H9 (cell line): ENCODE results near the gene CA11. TPM values are rescaled to one million over a fixed set of nuclear protein-coding genes. Genes with fewer than 3 reads are reported as not detected.

ENCODE experiments used
- DNase-seq: peaks from one replicate; pipeline ENCODE4 v3.0.0-alpha.2; 2017
- H2AFZ ChIP-seq: one replicate; pipeline ENCODE4 v1.6.1; 2013; ENCODE audit warnings: mild to moderate bottlenecking, low read length, control low read depth, moderate library complexity
- H2AK5ac ChIP-seq: 2 replicates; pipeline ENCODE4 v1.6.1; 2013; ENCODE audit warnings: low read length, control low read depth, mixed read lengths; ENCODE audit not compliant: insufficient read length
- H2BK120ac ChIP-seq: one replicate; pipeline ENCODE4 v1.6.1; 2013; ENCODE audit warnings: low read depth, mild to moderate bottlenecking, low read length, control low read depth, inconsistent platforms; ENCODE audit not compliant: poor library complexity, severe bottlenecking
- H2BK12ac ChIP-seq: 2 replicates; pipeline ENCODE4 v1.6.1; 2013; ENCODE audit warnings: low read length, control low read depth, mixed read lengths, low read depth; ENCODE audit not compliant: insufficient read length
- H2BK15ac ChIP-seq: 2 replicates; pipeline ENCODE4 v1.6.1; 2013; ENCODE audit warnings: low read depth, low read length, control low read depth
- H2BK20ac ChIP-seq: one replicate; pipeline ENCODE4 v1.6.1; 2013; ENCODE audit warnings: low read depth, mild to moderate bottlenecking, low read length, control low read depth, inconsistent platforms; ENCODE audit not compliant: poor library complexity, severe bottlenecking
- H2BK5ac ChIP-seq: 2 replicates; pipeline ENCODE4 v1.6.1; 2013; ENCODE audit warnings: low read length, control low read depth, mixed read lengths; ENCODE audit not compliant: insufficient read length
- H3K14ac ChIP-seq: 2 replicates; pipeline ENCODE4 v1.6.1; 2013; ENCODE audit warnings: low read length, control low read depth; ENCODE audit not compliant: insufficient read depth
- H3K18ac ChIP-seq: 2 replicates; pipeline ENCODE4 v1.6.1; 2013; ENCODE audit warnings: low read depth, mild to moderate bottlenecking, mixed read lengths, low read length, control low read depth; ENCODE audit not compliant: insufficient read length
- H3K23ac ChIP-seq: 2 replicates; pipeline ENCODE4 v1.6.1; 2013; ENCODE audit warnings: low read length, control low read depth, mixed read lengths, low read depth; ENCODE audit not compliant: insufficient read length
- H3K23me2 ChIP-seq: 2 replicates; pipeline ENCODE4 v1.6.1; 2013; ENCODE audit warnings: low read depth, mild to moderate bottlenecking, mixed read lengths, low read length, control low read depth; ENCODE audit not compliant: insufficient read length, poor library complexity, severe bottlenecking
- H3K27ac ChIP-seq: 2 replicates; pipeline ENCODE4 v1.5.1; 2013; ENCODE audit warnings: low read length, control low read depth, mixed read lengths, low read depth; ENCODE audit not compliant: insufficient read length
- H3K27me3 ChIP-seq: 2 replicates; pipeline ENCODE4 v1.6.1; 2013; ENCODE audit warnings: low read length, control low read depth, inconsistent platforms; ENCODE audit not compliant: insufficient read depth
- H3K4ac ChIP-seq: 2 replicates; pipeline ENCODE4 v1.6.1; 2013; ENCODE audit warnings: low read depth, mild to moderate bottlenecking, control low read depth, inconsistent platforms, low read length, moderate library complexity
- H3K4me1 ChIP-seq: 2 replicates; pipeline ENCODE4 v1.6.1; 2013; ENCODE audit warnings: low read length, control low read depth, inconsistent platforms; ENCODE audit not compliant: insufficient read depth
- H3K4me2 ChIP-seq: 2 replicates; pipeline ENCODE4 v1.6.1; 2013; ENCODE audit warnings: low read length, control low read depth, mixed read lengths; ENCODE audit not compliant: insufficient read length, insufficient read depth
- H3K56ac ChIP-seq: 2 replicates; pipeline ENCODE4 v1.6.1; 2013; ENCODE audit warnings: low read depth, mild to moderate bottlenecking, mixed read lengths, low read length, control low read depth; ENCODE audit not compliant: insufficient read length
- H3K79me1 ChIP-seq: 2 replicates; pipeline ENCODE4 v1.6.1; 2013; ENCODE audit warnings: low read depth, mild to moderate bottlenecking, moderate library complexity, low read length, control low read depth, inconsistent platforms; ENCODE audit not compliant: insufficient read depth, poor library complexity, severe bottlenecking
- H3K79me2 ChIP-seq: 2 replicates; pipeline ENCODE4 v1.6.1; 2013; ENCODE audit warnings: low read length, control low read depth, inconsistent platforms; ENCODE audit not compliant: insufficient read depth
- H3K9ac ChIP-seq: 2 replicates; pipeline ENCODE4 v1.6.1; 2013; ENCODE audit warnings: low read length, control low read depth, mixed read lengths; ENCODE audit not compliant: insufficient read length; ENCODE audit errors: extremely low read depth
- H3K9me3 ChIP-seq: one replicate; pipeline ENCODE4 v1.6.1; 2013; ENCODE audit warnings: low read depth, low read length, inconsistent platforms; ENCODE audit not compliant: control insufficient read depth
- H3T11ph ChIP-seq: one replicate; pipeline ENCODE4 v1.6.1; 2013; ENCODE audit warnings: mild to moderate bottlenecking, low read length, control low read depth, inconsistent platforms
- H4K20me1 ChIP-seq: one replicate; pipeline ENCODE4 v1.6.1; 2013; ENCODE audit not compliant: control insufficient read depth, insufficient read length, insufficient read depth
- H4K5ac ChIP-seq: 2 replicates; pipeline ENCODE4 v1.6.1; 2013; ENCODE audit warnings: low read depth, mild to moderate bottlenecking, mixed read lengths, low read length, control low read depth; ENCODE audit not compliant: insufficient read length
- H4K8ac ChIP-seq: replicated peaks from 2 replicates; pipeline ENCODE4 v1.6.1; 2013; ENCODE audit warnings: low read length, control low read depth, mixed read lengths, low read depth; ENCODE audit not compliant: insufficient read length
- H4K91ac ChIP-seq: 2 replicates; pipeline ENCODE4 v1.6.1; 2013; ENCODE audit warnings: low read depth, mild to moderate bottlenecking, moderate library complexity, mixed read lengths, low read length, control low read depth; ENCODE audit not compliant: insufficient read length
- H3K27ac Mint-ChIP-seq, 3 experiments: 2 replicates in 2 of 3; 3 replicates in 1 of 3; pipeline ENCODE4 v1.8.0; 2020 to 2021; ENCODE audit warnings: mixed read lengths in 3 of 3, mild to moderate bottlenecking in 1 of 3, moderate library complexity in 1 of 3
- H3K27me3 Mint-ChIP-seq: 2 replicates; pipeline ENCODE4 v1.8.0; 2021; ENCODE audit warnings: low read depth, mild to moderate bottlenecking, moderate library complexity, mixed read lengths
- H3K36me3 Mint-ChIP-seq, 3 experiments: 2 replicates in 2 of 3; 3 replicates in 1 of 3; pipeline ENCODE4 v1.8.0; 2020 to 2021; ENCODE audit warnings: low read depth in 3 of 3, mixed read lengths in 3 of 3; ENCODE audit not compliant: insufficient read depth in 1 of 3
- H3K4me1 Mint-ChIP-seq, 2 experiments: 2 replicates each; pipeline ENCODE4 v1.8.0; 2020; ENCODE audit warnings: mixed read lengths in 2 of 2
- H3K4me3 Mint-ChIP-seq, 2 experiments: 2 replicates in 1 of 2; 3 replicates in 1 of 2; pipeline ENCODE4 v1.8.0; 2020 to 2021; ENCODE audit warnings: mild to moderate bottlenecking in 2 of 2, mixed read lengths in 2 of 2, moderate library complexity in 1 of 2
- H3K9me3 Mint-ChIP-seq, 2 experiments: 2 replicates in 1 of 2; 3 replicates in 1 of 2; pipeline ENCODE4 v1.8.0; 2020; ENCODE audit warnings: mild to moderate bottlenecking in 2 of 2, mixed read lengths in 2 of 2, moderate library complexity in 1 of 2
- WGBS: extraction: QIAGEN DNeasy Blood & Tissue Kit; methylation state at CpG from one replicate; pipeline ENCODE4 v1.1.7; 2013; ENCODE audit warnings: missing lambda C conversion rate, low lambda C conversion rate, mixed read lengths; ENCODE audit not compliant: insufficient read length; ENCODE audit errors: extremely low coverage; 5-methylcytosine and 5-hydroxymethylcytosine counted together
- total RNA-seq: library from RNA; stranded (reverse); gene quantifications from 2 replicates; pipeline ENCODE4 v1.2.1, GENCODE V29; 2021
- TF ChIP-seq, protein P1 (sequence below): fragments of 200-600 bp; sonication (generic); conservative IDR thresholded peaks from 3 replicates; pipeline ENCODE4 v1.8.0; 2021; ENCODE audit warnings: antibody characterized with exemption, mild to moderate bottlenecking

Gene CA11
- total RNA-seq, 1 experiment from 2014 or later, result 107 TPM

DNA sequence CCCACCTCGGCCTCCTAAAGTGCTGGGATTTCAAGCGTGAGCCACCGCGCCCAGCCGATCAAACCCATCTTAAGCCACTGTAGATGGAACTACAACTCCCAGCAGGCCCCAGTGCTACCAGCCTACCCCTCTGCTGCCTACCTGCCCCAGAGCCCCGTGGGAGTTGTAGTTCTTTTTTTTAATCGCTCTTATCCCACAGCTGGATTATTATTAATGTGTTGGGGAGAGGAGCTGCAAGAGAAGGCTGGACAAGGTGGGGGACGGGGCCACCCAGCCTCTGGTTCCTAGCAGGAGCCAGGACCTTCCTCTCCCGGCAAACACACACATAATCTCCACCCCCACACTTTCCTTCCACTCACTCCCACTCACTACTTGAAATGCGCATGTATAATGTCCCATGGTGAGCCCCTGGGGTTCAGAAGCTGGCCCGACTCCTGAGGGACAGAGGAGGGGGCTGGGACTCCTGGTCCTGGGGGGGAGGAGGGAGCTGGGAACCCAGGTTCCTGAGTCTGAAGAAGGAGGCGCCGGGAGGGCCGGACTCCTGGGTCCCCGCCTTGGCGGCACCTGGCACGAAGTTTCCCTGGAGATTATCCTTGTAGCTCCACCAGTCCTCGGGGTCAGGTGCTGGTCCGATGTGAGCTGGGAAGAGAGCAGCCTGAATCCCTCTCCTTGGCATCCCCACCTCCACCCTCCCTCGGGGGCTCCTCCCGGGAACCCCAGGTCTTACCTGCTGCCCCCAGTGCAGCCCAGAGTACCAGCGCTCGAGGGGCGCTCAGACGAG is 958 bp downstream of the CA11 start:
- Histone ChIP-seq H4K8ac (no peak overlapping the region), H3K27ac (no peak overlapping the region), H2BK120ac (no peak overlapping the region), H3K4me2 (peak overlapping the region; percentile 69), H2AK5ac (no peak overlapping the region), H3K9ac (no peak overlapping the region), H3K14ac (no peak overlapping the region), H3T11ph (no peak overlapping the region), H3K27me3 (no peaks in the 10 kb centered on the region), H3K79me1 (no peaks in the 10 kb centered on the region), H3K23ac (no peak overlapping the region), H3K56ac (no peak overlapping the region), H4K20me1 (no peaks in the 10 kb centered on the region), H2BK12ac (no peak overlapping the region), H3K18ac (no peak overlapping the region), H3K79me2 (no peaks in the 10 kb centered on the region), H2BK5ac (no peak overlapping the region), H2BK20ac (no peak overlapping the region), H3K4ac (no peak overlapping the region), H4K91ac (no peak overlapping the region), H2AFZ (no peak overlapping the region), H3K23me2 (peaks cover 16% of the 10 kb centered on the region), H3K4me1 (no peaks in the 10 kb centered on the region), H4K5ac (no peak overlapping the region), H3K9me3 (no peaks in the 10 kb centered on the region), H2BK15ac (no peak overlapping the region)
- TF ChIP-seq, protein P1, sequence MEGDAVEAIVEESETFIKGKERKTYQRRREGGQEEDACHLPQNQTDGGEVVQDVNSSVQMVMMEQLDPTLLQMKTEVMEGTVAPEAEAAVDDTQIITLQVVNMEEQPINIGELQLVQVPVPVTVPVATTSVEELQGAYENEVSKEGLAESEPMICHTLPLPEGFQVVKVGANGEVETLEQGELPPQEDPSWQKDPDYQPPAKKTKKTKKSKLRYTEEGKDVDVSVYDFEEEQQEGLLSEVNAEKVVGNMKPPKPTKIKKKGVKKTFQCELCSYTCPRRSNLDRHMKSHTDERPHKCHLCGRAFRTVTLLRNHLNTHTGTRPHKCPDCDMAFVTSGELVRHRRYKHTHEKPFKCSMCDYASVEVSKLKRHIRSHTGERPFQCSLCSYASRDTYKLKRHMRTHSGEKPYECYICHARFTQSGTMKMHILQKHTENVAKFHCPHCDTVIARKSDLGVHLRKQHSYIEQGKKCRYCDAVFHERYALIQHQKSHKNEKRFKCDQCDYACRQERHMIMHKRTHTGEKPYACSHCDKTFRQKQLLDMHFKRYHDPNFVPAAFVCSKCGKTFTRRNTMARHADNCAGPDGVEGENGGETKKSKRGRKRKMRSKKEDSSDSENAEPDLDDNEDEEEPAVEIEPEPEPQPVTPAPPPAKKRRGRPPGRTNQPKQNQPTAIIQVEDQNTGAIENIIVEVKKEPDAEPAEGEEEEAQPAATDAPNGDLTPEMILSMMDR, result no peak
- no peaks in the 10 kb centered on the region; a peak in 1 of 5 replicates for H3K9me3 Mint-ChIP-seq
- no peaks in the 10 kb centered on the region; the same call in 1 of the 2 replicates for H3K27me3 Mint-ChIP-seq
- H3K36me3 Mint-ChIP-seq, result peaks cover 5 to 21% (median 20%) of the 10 kb centered on the region in 3 experiments
- peak overlapping the region; percentile 84 to 93 for H3K4me3 Mint-ChIP-seq
- peaks cover 18% of the 10 kb centered on the region in 2 experiments for H3K4me1 Mint-ChIP-seq
- DNase-seq, result peak; percentile 82
- WGBS, result no CpG with 5 or more reads among the region's 25 CpGs
- peak overlapping the region; percentile 29 to 95 (median 90); a peak in 6 of 7 replicates for H3K27ac Mint-ChIP-seq
